ENCODE data around the gene PSME3. TPM values are rescaled to one million over a fixed set of nuclear protein-coding genes. Genes with fewer than 3 reads are reported as not detected.

The PSME3 gene
- total and polyA plus RNA-seq, 9 of the 15 experiments (the other 6 are each of a cell fraction or from before 2014, with no cell fraction given) = 31.2 to 275 (median 141) TPM

GRCh38 chr17:42844761-42845555, 11.8 kb downstream of the PSME3 start:
- no peak for FAIRE-seq

More at GRCh38 chr17:42844761-42845555, 11.8 kb downstream of the PSME3 start:
- H3K9me1 ChIP-seq (ENCODE audit: control insufficient read depth, insufficient read depth, low read length) = no peaks in the 10 kb centered on the region
- TF ChIP-seq ZNF121 (CRISPR knock-in tag; conservative IDR thresholded peaks at IDR 0.05) (no peak), SLC30A9 (CRISPR knock-in tag; IDR thresholded peaks at IDR 0.05) (no peak), ZC3H11A (IDR thresholded peaks at IDR 0.05; ENCODE audit: low read depth, low read length) (no peak), RBFOX2 (IDR thresholded peaks at IDR 0.05; ENCODE audit: low read depth, low read length) (peak; percentile 59), SNIP1 (IDR thresholded peaks at IDR 0.05; ENCODE audit: low read depth) (no peak), POLR2G (IDR thresholded peaks at IDR 0.05; ENCODE audit: low read depth, low read length) (peak; percentile 71), STAT5B (CRISPR knock-in tag; IDR thresholded peaks at IDR 0.05) (no peak), RHOXF2B (CRISPR knock-in tag; conservative IDR thresholded peaks at IDR 0.05) (no peak), NELFE (IDR thresholded peaks at IDR 0.05; ENCODE audit: insufficient read depth, insufficient read length) (no peak), ZNF3 (CRISPR knock-in tag; IDR thresholded peaks at IDR 0.05) (no peak), E2F3 (CRISPR knock-in tag; IDR thresholded peaks at IDR 0.05) (no peak)
- TF ChIP-seq, protein P1, sequence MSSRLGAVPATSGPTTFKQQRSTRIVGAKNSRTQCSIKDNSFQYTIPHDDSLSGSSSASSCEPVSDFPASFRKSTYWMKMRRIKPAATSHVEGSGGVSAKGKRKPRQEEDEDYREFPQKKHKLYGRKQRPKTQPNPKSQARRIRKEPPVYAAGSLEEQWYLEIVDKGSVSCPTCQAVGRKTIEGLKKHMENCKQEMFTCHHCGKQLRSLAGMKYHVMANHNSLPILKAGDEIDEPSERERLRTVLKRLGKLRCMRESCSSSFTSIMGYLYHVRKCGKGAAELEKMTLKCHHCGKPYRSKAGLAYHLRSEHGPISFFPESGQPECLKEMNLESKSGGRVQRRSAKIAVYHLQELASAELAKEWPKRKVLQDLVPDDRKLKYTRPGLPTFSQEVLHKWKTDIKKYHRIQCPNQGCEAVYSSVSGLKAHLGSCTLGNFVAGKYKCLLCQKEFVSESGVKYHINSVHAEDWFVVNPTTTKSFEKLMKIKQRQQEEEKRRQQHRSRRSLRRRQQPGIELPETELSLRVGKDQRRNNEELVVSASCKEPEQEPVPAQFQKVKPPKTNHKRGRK (tag; IDR thresholded peaks at IDR 0.05) = no peak
- intact Hi-C loops (cut with micrococcal nuclease) (no loop called here), in situ Hi-C loops (cut with MboI) (loop anchor here (5.0 kb wide), 1 partner anchor 92 kb away; no protein-coding TSS in a partner anchor)
- ChIA-PET POLR2A (interaction anchor here (1.0 to 1.9 kb wide), 9 partner anchors 8 to 154 kb away, joined by 3 to 6 read pairs (median 4); partner anchors contain the start of gene RPL27), CTCF (ENCODE audit: low intra/inter-chr PET ratio) (interaction anchor here (4.7 kb wide), 1 partner anchor 93 kb away, joined by 37 read pairs; no protein-coding TSS in a partner anchor)
- no peak; the same call in 2 of the 3 replicates for ATAC-seq
- no peaks in the 10 kb centered on the region for H3K27me3 ChIP-seq (ENCODE audit: control insufficient read depth in 2 of 2, insufficient read depth in 2 of 2, low read length in 2 of 2)
- no peaks in the 10 kb centered on the region; the same call in 2 of the 3 replicates for H3K79me2 ChIP-seq (ENCODE audit: control insufficient read depth, insufficient read depth, low read length)
- no peaks in the 10 kb centered on the region for H3K9me3 ChIP-seq (replicated peaks; ENCODE audit: control insufficient read depth, insufficient read depth, low read depth, low read length)
- no peak for DNase-seq (ENCODE audit: extremely low read depth in 1 of 4, low spot score in 3 of 4)
- BruUV-seq (replicated peaks) = no TSS peak
- H3K36me3 ChIP-seq (ENCODE audit: control insufficient read depth, insufficient read depth, low read length) = peaks cover 55% of the 10 kb centered on the region
- H3K4me2 ChIP-seq (ENCODE audit: insufficient read depth, low read length) = no peak overlapping the region
- peaks cover 3 to 10% of the 10 kb centered on the region in 2 experiments; a peak in 3 of 5 replicates for H3K4me1 ChIP-seq (replicated peaks in 1 of 2; ENCODE audit: control insufficient read depth in 2 of 2, insufficient read depth in 2 of 2, low read length in 2 of 2)
- H2AFZ ChIP-seq (ENCODE audit: low read depth, low read length) = no peak overlapping the region
- H3K27ac ChIP-seq (ENCODE audit: extremely low read depth, low read depth, low read length) = no peak overlapping the region
- no peak overlapping the region; a peak in 1 of 4 replicates for H3K9ac ChIP-seq (ENCODE audit: insufficient read depth in 1 of 2, low read depth in 2 of 2, low read length in 2 of 2)
- H3K4me3 ChIP-seq = no peak overlapping the region
- WGBS (ENCODE audit: insufficient coverage, low coverage, missing lambda C conversion rate) = 92% methylated on average over 24 of the region's 24 CpGs
- H4K20me1 ChIP-seq (replicated peaks; ENCODE audit: control insufficient read depth, insufficient read depth, low read length) = 0 out of 2 replicates have a peak, but pooled peaks cover 2% of the 10 kb centered on the region

All from K562 (cell line).